Activated T-cell treated with anti-CD3 and anti-CD28 coated beads, Interleukin-2, amount 50 U/mL, for 72 hours (primary cell): ENCODE results near the gene RHOT1. TPM values are rescaled to one million over a fixed set of nuclear protein-coding genes. Genes with fewer than 3 reads are reported as not detected.

ENCODE experiments used
- ATAC-seq, 2 donors: fragments of 150-1000 bp; cut with Tn5 transposase; replicated peaks in 1 of 2; 2 replicates each; pipeline ENCODE4 v1.10.0; 2021; ENCODE audit warnings: moderate library complexity in 2 of 2, mild to moderate bottlenecking in 1 of 2
- DNase-seq, 2 donors: peaks; one replicate each; pipeline ENCODE4 v3.0.0; 2021 to 2022; ENCODE audit warnings: mixed read lengths in 1 of 2
- H3K27ac Mint-ChIP-seq: one replicate; pipeline ENCODE4 v1.8.0; 2022; ENCODE audit warnings: mild to moderate bottlenecking, moderate library complexity, mixed read lengths
- H3K27me3 Mint-ChIP-seq: one replicate; pipeline ENCODE4 v1.8.0; 2022; ENCODE audit warnings: low read depth, mixed read lengths
- H3K36me3 Mint-ChIP-seq, 2 donors: one replicate each; pipeline ENCODE4 v1.8.0; 2022; ENCODE audit warnings: mixed read lengths in 2 of 2, mild to moderate bottlenecking in 1 of 2; ENCODE audit not compliant: insufficient read depth in 2 of 2
- H3K4me1 Mint-ChIP-seq: one replicate; pipeline ENCODE4 v1.8.0; 2022; ENCODE audit warnings: low read depth, mixed read lengths
- H3K4me3 Mint-ChIP-seq, 2 donors: one replicate each; pipeline ENCODE4 v1.8.0; 2022; ENCODE audit warnings: mild to moderate bottlenecking in 2 of 2, mixed read lengths in 2 of 2, moderate library complexity in 2 of 2
- H3K9me3 Mint-ChIP-seq, 2 donors: one replicate each; pipeline ENCODE4 v1.8.0; 2022; ENCODE audit warnings: mixed read lengths in 2 of 2
- total RNA-seq, 2 donors: library from RNA; stranded (reverse); gene quantifications; one replicate each; pipeline ENCODE4 v1.2.3, GENCODE V29; 2022

Gene RHOT1
- total RNA-seq, 2 donors from 2014 or later = 24.2 to 29.9 TPM

GRCh38 chr17:32185875-32186274 is 43.6 kb downstream of the RHOT1 start:
- no peak for DNase-seq
- Mint-ChIP-seq H3K36me3 (peaks cover 0 to 6% of the 10 kb centered on the region in 2 donors), H3K9me3 (no peaks in the 10 kb centered on the region), H3K27me3 (no peaks in the 10 kb centered on the region), H3K4me1 (no peaks in the 10 kb centered on the region), H3K27ac (no peak overlapping the region), H3K4me3 (no peak overlapping the region)
- no peak for ATAC-seq

- ATAC-seq (no peak), DNase-seq (no peak)
- H3K36me3 Mint-ChIP-seq = peaks cover 0 to 6% of the 10 kb centered on the region in 2 donors
- H3K4me1 Mint-ChIP-seq = no peaks in the 10 kb centered on the region
- no peak overlapping the region for H3K4me3 Mint-ChIP-seq
- no peak overlapping the region for H3K27ac Mint-ChIP-seq
- H3K27me3 Mint-ChIP-seq = no peaks in the 10 kb centered on the region
- no peaks in the 10 kb centered on the region for H3K9me3 Mint-ChIP-seq
These were observed 45.0 kb downstream of the RHOT1 start for GRCh38 chr17:32187271-32187670.

GRCh38 chr17:32189343-32189742 is 47.0 kb downstream of the RHOT1 start:
- Mint-ChIP-seq H3K4me1 (no peaks in the 10 kb centered on the region), H3K27me3 (no peaks in the 10 kb centered on the region), H3K27ac (no peak overlapping the region), H3K9me3 (no peaks in the 10 kb centered on the region), H3K36me3 (peaks cover 0 to 2% of the 10 kb centered on the region in 2 donors), H3K4me3 (no peak overlapping the region)
- ATAC-seq (no peak), DNase-seq (no peak)

GRCh38 chr17:32191306-32191705 is 49.0 kb downstream of the RHOT1 start:
- no peak for DNase-seq
- Mint-ChIP-seq H3K27ac (no peak overlapping the region), H3K27me3 (no peaks in the 10 kb centered on the region), H3K36me3 (peaks cover under 1 to 10% of the 10 kb centered on the region in 2 donors), H3K4me3 (no peak overlapping the region), H3K9me3 (no peaks in the 10 kb centered on the region), H3K4me1 (no peaks in the 10 kb centered on the region)
- no peak for ATAC-seq

- H3K27me3 Mint-ChIP-seq = no peaks in the 10 kb centered on the region
- no peak overlapping the region for H3K27ac Mint-ChIP-seq
- DNase-seq = no peak
- H3K4me3 Mint-ChIP-seq = no peak overlapping the region
- no peak for ATAC-seq
- H3K36me3 Mint-ChIP-seq = peaks cover 2 to 10% of the 10 kb centered on the region in 2 donors
- peaks cover 6% of the 10 kb centered on the region for H3K4me1 Mint-ChIP-seq
- H3K9me3 Mint-ChIP-seq = no peaks in the 10 kb centered on the region
These were observed 50.1 kb downstream of the RHOT1 start for GRCh38 chr17:32192379-32192778.

- ATAC-seq (no peak), DNase-seq (no peak)
- H3K27ac Mint-ChIP-seq = no peak overlapping the region
- no peak overlapping the region for H3K4me3 Mint-ChIP-seq
- no peaks in the 10 kb centered on the region for H3K27me3 Mint-ChIP-seq
- no peaks in the 10 kb centered on the region for H3K9me3 Mint-ChIP-seq
- H3K36me3 Mint-ChIP-seq = peaks cover 5 to 16% of the 10 kb centered on the region in 2 donors
- peaks cover 6% of the 10 kb centered on the region for H3K4me1 Mint-ChIP-seq
These were observed 55.7 kb downstream of the RHOT1 start for GRCh38 chr17:32197987-32198386.

- H3K27ac Mint-ChIP-seq = no peak overlapping the region
- peaks cover 7% of the 10 kb centered on the region for H3K4me1 Mint-ChIP-seq
- no peak for ATAC-seq
- H3K4me3 Mint-ChIP-seq = no peak overlapping the region
- peaks cover 2 to 6% of the 10 kb centered on the region in 2 donors for H3K36me3 Mint-ChIP-seq
- no peaks in the 10 kb centered on the region for H3K27me3 Mint-ChIP-seq
- H3K9me3 Mint-ChIP-seq = no peaks in the 10 kb centered on the region
- no peak for DNase-seq
These were observed 64.6 kb downstream of the RHOT1 start for GRCh38 chr17:32206861-32207260.

- ATAC-seq = no peak
- H3K36me3 Mint-ChIP-seq = peaks cover 2 to 6% of the 10 kb centered on the region in 2 donors
These were observed 66.1 kb downstream of the RHOT1 start for GRCh38 chr17:32208436-32208835.

GRCh38 chr17:32209608-32210007 is 67.3 kb downstream of the RHOT1 start:
- no peaks in the 10 kb centered on the region for H3K9me3 Mint-ChIP-seq
- H3K4me1 Mint-ChIP-seq = peaks cover 7% of the 10 kb centered on the region
- H3K4me3 Mint-ChIP-seq = no peak overlapping the region
- ATAC-seq (no peak), DNase-seq (no peak)
- H3K36me3 Mint-ChIP-seq = peaks cover 2 to 6% of the 10 kb centered on the region in 2 donors
- H3K27me3 Mint-ChIP-seq = no peaks in the 10 kb centered on the region
- no peak overlapping the region for H3K27ac Mint-ChIP-seq

More at GRCh38 chr17:32208436-32208835, 66.1 kb downstream of the RHOT1 start:
- Mint-ChIP-seq H3K27me3 (no peaks in the 10 kb centered on the region), H3K4me3 (no peak overlapping the region), H3K9me3 (no peaks in the 10 kb centered on the region), H3K27ac (no peak overlapping the region), H3K4me1 (peaks cover 7% of the 10 kb centered on the region)
- DNase-seq = no peak

- H3K4me3 Mint-ChIP-seq = no peak overlapping the region
- DNase-seq (no peak), ATAC-seq (no peak)
- H3K9me3 Mint-ChIP-seq = no peaks in the 10 kb centered on the region
- H3K4me1 Mint-ChIP-seq = peaks cover 7% of the 10 kb centered on the region
- no peak overlapping the region for H3K27ac Mint-ChIP-seq
- peaks cover 2 to 4% of the 10 kb centered on the region in 2 donors for H3K36me3 Mint-ChIP-seq
- H3K27me3 Mint-ChIP-seq = no peaks in the 10 kb centered on the region
These were observed 69.4 kb downstream of the RHOT1 start for GRCh38 chr17:32211671-32212070.

- Mint-ChIP-seq H3K36me3 (peaks cover 0 to 2% of the 10 kb centered on the region in 2 donors), H3K27me3 (no peaks in the 10 kb centered on the region), H3K9me3 (no peaks in the 10 kb centered on the region), H3K4me1 (peaks cover 25% of the 10 kb centered on the region), H3K4me3 (no peak overlapping the region), H3K27ac (no peak overlapping the region)
- ATAC-seq (no peak), DNase-seq (no peak)
These were observed 73.4 kb downstream of the RHOT1 start for GRCh38 chr17:32215696-32216095.

- no peak for DNase-seq
- no peak overlapping the region for H3K4me3 Mint-ChIP-seq
These were observed 80.3 kb downstream of the RHOT1 start for GRCh38 chr17:32222621-32223020.

GRCh38 chr17:32223703-32224102 is 81.4 kb downstream of the RHOT1 start:
- Mint-ChIP-seq H3K4me1 (peaks cover 36% of the 10 kb centered on the region), H3K27me3 (no peaks in the 10 kb centered on the region), H3K27ac (no peak overlapping the region), H3K36me3 (peaks cover 0 to 3% of the 10 kb centered on the region in 2 donors), H3K9me3 (no peaks in the 10 kb centered on the region), H3K4me3 (no peak overlapping the region)
- DNase-seq (no peak), ATAC-seq (no peak)

More at GRCh38 chr17:32222621-32223020, 80.3 kb downstream of the RHOT1 start:
- Mint-ChIP-seq H3K36me3 (peaks cover 0 to 3% of the 10 kb centered on the region in 2 donors), H3K4me1 (peaks cover 41% of the 10 kb centered on the region), H3K9me3 (no peaks in the 10 kb centered on the region), H3K27ac (no peak overlapping the region), H3K27me3 (no peaks in the 10 kb centered on the region)
- ATAC-seq = no peak

- Mint-ChIP-seq H3K27me3 (no peaks in the 10 kb centered on the region), H3K9me3 (no peaks in the 10 kb centered on the region), H3K4me3 (no peak overlapping the region), H3K4me1 (peaks cover 4% of the 10 kb centered on the region), H3K27ac (no peak overlapping the region), H3K36me3 (peaks cover 0 to 3% of the 10 kb centered on the region in 2 donors)
- ATAC-seq (no peak), DNase-seq (no peak)
These were observed 84.6 kb downstream of the RHOT1 start for GRCh38 chr17:32226886-32227285.
